Muscle layer of duodenum (tissue), 2 donors: ENCODE data around the gene CDK19.
"Not testable (repeated sequence)": the region's sequence is repeated elsewhere in the genome, so short reads cannot be mapped to it uniquely, and the experiment has no call there.

Experiments
- H3K27ac ChIP-seq: one replicate; pipeline ENCODE4 v1.7.0; 2013; ENCODE audit warnings: mild to moderate bottlenecking, low read length
- H3K27me3 ChIP-seq: one replicate; pipeline ENCODE4 v1.7.0; 2013; ENCODE audit warnings: low read depth, mild to moderate bottlenecking, control low read depth, low read length
- H3K36me3 ChIP-seq, 2 donors: one replicate each; pipeline ENCODE4 v1.7.0; 2013; ENCODE audit warnings: low read length in 2 of 2, control low read depth in 1 of 2, mild to moderate bottlenecking in 1 of 2; ENCODE audit not compliant: insufficient read depth in 2 of 2, control insufficient read depth in 1 of 2
- H3K4me1 ChIP-seq, 2 donors: one replicate each; pipeline ENCODE4 v1.7.0; 2013; ENCODE audit warnings: low read length in 2 of 2, mild to moderate bottlenecking in 2 of 2, control low read depth in 1 of 2, moderate library complexity in 1 of 2; ENCODE audit not compliant: insufficient read depth in 2 of 2, control insufficient read depth in 1 of 2
- H3K4me3 ChIP-seq, 2 donors: one replicate each; pipeline ENCODE4 v1.7.0; 2013; ENCODE audit warnings: low read length in 2 of 2, low read depth in 1 of 2, mild to moderate bottlenecking in 1 of 2
- H3K9me3 ChIP-seq, 2 donors: one replicate each; pipeline ENCODE4 v1.7.0; 2013; ENCODE audit warnings: low read length in 2 of 2, control low read depth in 1 of 2, mild to moderate bottlenecking in 1 of 2; ENCODE audit not compliant: control insufficient read depth in 1 of 2
- donor health status: healthy.

Gene CDK19

GRCh38 chr6:110781522-110782214 lies 33.6 kb downstream of the CDK19 start:
- Histone ChIP-seq H3K4me1 (no peaks in the 10 kb centered on the region), H3K27me3 (no peaks in the 10 kb centered on the region), H3K36me3 (no peaks in the 10 kb centered on the region), H3K4me3 (no peak overlapping the region), H3K9me3 (no peaks in the 10 kb centered on the region), H3K27ac (no peak overlapping the region)

DNA sequence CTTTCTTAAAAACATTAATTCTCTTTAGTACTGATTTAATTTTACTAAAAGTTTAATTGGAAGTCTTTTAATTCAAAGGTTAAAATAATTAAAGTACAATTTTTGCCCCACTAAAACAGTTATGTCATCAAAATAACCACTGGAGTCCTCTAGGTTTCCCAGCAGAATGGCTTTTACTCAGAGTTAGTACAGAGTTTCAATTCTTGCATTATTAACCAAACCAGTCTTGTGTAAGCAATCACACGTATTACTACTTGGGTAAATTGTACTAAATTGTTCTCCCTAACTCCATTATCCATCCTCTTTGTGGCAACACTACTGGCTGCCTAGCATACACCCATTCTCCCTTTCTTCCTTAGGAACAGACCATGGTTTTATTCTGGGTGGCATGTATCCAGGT lies 36.9 kb downstream of the CDK19 start:
- Histone ChIP-seq H3K36me3 (no peaks in the 10 kb centered on the region), H3K27ac (no peak overlapping the region), H3K4me1 (no peaks in the 10 kb centered on the region), H3K4me3 (no peak overlapping the region), H3K27me3 (no peaks in the 10 kb centered on the region), H3K9me3 (no peaks in the 10 kb centered on the region)

DNA sequence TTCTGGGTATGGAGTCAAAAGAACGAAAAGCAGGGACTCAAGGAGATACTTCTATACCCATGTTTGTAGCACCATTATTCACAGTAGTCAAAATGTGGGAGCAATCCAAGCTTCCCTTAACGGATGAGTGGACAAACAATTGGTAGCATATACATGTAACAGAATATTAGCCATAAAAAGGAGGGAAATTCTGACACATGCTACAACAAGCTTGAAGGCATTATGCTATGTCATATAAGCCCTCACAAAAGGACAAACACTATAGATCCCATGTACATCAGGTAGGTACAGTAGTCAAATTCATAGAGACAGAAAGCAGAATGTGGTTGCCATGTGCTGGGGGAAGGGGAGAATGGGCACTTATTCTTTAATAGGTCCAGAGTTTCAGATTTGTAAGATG lies 37.6 kb downstream of the CDK19 start:
- H3K4me1 ChIP-seq, result no peaks in the 10 kb centered on the region
- H3K4me3 ChIP-seq, result no peak overlapping the region
- no peaks in the 10 kb centered on the region for H3K9me3 ChIP-seq
- H3K36me3 ChIP-seq, result no peaks in the 10 kb centered on the region
- no peaks in the 10 kb centered on the region for H3K27me3 ChIP-seq
- no peak overlapping the region for H3K27ac ChIP-seq

GRCh38 chr6:110776413-110776812 lies 38.9 kb downstream of the CDK19 start:
- Histone ChIP-seq H3K27ac (no peak overlapping the region), H3K36me3 (no peaks in the 10 kb centered on the region), H3K9me3 (no peaks in the 10 kb centered on the region), H3K4me3 (no peak overlapping the region), H3K4me1 (no peaks in the 10 kb centered on the region), H3K27me3 (no peaks in the 10 kb centered on the region)

GRCh38 chr6:110769923-110770322 lies 45.3 kb downstream of the CDK19 start:
- Histone ChIP-seq H3K4me3 (no peak overlapping the region), H3K27ac (no peak overlapping the region), H3K4me1 (no peaks in the 10 kb centered on the region), H3K27me3 (no peaks in the 10 kb centered on the region), H3K9me3 (no peaks in the 10 kb centered on the region), H3K36me3 (no peaks in the 10 kb centered on the region)

GRCh38 chr6:110768057-110768456 lies 47.2 kb downstream of the CDK19 start:
- H3K4me3 ChIP-seq, result no peak overlapping the region
- no peak overlapping the region for H3K27ac ChIP-seq
- H3K27me3 ChIP-seq, result no peaks in the 10 kb centered on the region
- H3K9me3 ChIP-seq, result no peaks in the 10 kb centered on the region
- no peaks in the 10 kb centered on the region for H3K36me3 ChIP-seq
- H3K4me1 ChIP-seq, result no peaks in the 10 kb centered on the region

GRCh38 chr6:110761371-110761770 lies 53.9 kb downstream of the CDK19 start:
- Histone ChIP-seq H3K4me3 (no peak overlapping the region), H3K27ac (no peak overlapping the region), H3K36me3 (no peaks in the 10 kb centered on the region), H3K27me3 (no peaks in the 10 kb centered on the region), H3K9me3 (no peaks in the 10 kb centered on the region), H3K4me1 (no peaks in the 10 kb centered on the region)

GRCh38 chr6:110760589-110760988 lies 54.7 kb downstream of the CDK19 start:
- no peaks in the 10 kb centered on the region for H3K4me1 ChIP-seq
- H3K9me3 ChIP-seq, result no peaks in the 10 kb centered on the region
- H3K27me3 ChIP-seq, result no peaks in the 10 kb centered on the region
- no peaks in the 10 kb centered on the region for H3K36me3 ChIP-seq
- H3K27ac ChIP-seq, result no peak overlapping the region
- no peak overlapping the region for H3K4me3 ChIP-seq

- H3K36me3 ChIP-seq, H3K9me3 ChIP-seq, H3K27me3 ChIP-seq, H3K4me1 ChIP-seq, H3K4me3 ChIP-seq, H3K27ac ChIP-seq: not testable (repeated sequence)
Observed at GRCh38 chr6:110760098-110760497, 55.2 kb downstream of the CDK19 start.

DNA sequence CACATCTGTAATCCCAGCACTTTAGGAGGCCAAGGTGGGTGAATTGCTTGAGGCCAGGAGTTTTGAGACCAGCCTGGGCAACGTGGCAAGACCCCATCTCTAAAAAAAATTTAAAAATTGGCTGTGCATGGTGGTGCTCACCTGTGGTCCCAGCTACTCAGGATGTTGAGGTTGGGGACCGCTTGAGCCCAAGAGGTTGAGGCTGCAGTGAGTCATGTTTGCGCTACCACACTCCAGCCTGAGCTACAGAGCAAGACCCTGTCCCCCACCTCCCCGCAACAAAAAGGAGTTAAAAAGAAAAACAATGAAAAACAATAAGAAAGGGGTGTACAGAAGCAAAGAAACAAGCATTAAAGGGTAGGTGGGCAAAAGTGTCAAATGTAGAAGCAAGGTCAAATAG lies 57.3 kb downstream of the CDK19 start:
- H3K27ac ChIP-seq, result no peak overlapping the region
- no peaks in the 10 kb centered on the region for H3K9me3 ChIP-seq
- no peaks in the 10 kb centered on the region for H3K36me3 ChIP-seq
- no peaks in the 10 kb centered on the region for H3K27me3 ChIP-seq
- no peak overlapping the region for H3K4me3 ChIP-seq
- no peaks in the 10 kb centered on the region for H3K4me1 ChIP-seq

DNA sequence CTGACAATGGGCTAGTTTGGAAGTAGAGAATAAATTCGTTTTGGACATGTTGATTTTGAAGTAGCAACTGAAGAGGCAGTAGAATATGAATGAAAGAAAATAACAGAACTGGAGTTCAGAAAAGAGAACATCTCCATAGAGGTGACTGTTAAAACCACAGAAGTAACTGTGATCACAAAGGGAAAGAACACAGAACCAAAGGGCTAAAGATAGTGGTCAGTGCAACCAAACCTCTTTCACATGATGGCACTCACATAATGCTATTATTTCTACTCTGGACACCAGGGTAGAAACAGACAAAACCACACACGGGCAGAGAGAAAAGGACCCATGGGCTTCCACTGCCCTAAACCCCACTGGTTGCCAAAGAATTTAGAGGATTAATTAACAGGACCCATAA lies 58.5 kb downstream of the CDK19 start:
- Histone ChIP-seq H3K36me3 (no peaks in the 10 kb centered on the region), H3K27ac (no peak overlapping the region), H3K9me3 (no peaks in the 10 kb centered on the region), H3K4me1 (no peaks in the 10 kb centered on the region), H3K4me3 (no peak overlapping the region), H3K27me3 (no peaks in the 10 kb centered on the region)

GRCh38 chr6:110755411-110755834 lies 59.8 kb downstream of the CDK19 start:
- H3K4me1 ChIP-seq, result no peaks in the 10 kb centered on the region
- no peaks in the 10 kb centered on the region for H3K27me3 ChIP-seq
- H3K36me3 ChIP-seq, result no peaks in the 10 kb centered on the region
- no peak overlapping the region for H3K27ac ChIP-seq
- H3K4me3 ChIP-seq, result no peak overlapping the region
- H3K9me3 ChIP-seq, result no peaks in the 10 kb centered on the region
